ENCODE data around the gene TMEM94.

- TF ChIP-seq, protein P1, sequence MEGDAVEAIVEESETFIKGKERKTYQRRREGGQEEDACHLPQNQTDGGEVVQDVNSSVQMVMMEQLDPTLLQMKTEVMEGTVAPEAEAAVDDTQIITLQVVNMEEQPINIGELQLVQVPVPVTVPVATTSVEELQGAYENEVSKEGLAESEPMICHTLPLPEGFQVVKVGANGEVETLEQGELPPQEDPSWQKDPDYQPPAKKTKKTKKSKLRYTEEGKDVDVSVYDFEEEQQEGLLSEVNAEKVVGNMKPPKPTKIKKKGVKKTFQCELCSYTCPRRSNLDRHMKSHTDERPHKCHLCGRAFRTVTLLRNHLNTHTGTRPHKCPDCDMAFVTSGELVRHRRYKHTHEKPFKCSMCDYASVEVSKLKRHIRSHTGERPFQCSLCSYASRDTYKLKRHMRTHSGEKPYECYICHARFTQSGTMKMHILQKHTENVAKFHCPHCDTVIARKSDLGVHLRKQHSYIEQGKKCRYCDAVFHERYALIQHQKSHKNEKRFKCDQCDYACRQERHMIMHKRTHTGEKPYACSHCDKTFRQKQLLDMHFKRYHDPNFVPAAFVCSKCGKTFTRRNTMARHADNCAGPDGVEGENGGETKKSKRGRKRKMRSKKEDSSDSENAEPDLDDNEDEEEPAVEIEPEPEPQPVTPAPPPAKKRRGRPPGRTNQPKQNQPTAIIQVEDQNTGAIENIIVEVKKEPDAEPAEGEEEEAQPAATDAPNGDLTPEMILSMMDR (IDR thresholded peaks at IDR 0.05): no peak
- no peak for TF ChIP-seq EP300 (IDR thresholded peaks at IDR 0.05)
- no peak for TF ChIP-seq POLR2A (IDR thresholded peaks at IDR 0.05)
Observed at GRCh38 chr17:75517297-75517865, 60.9 kb downstream of the TMEM94 start.

Measured in gastroesophageal sphincter (tissue), 3 donors.